ENCODE data around the gene C1orf35. TPM values are rescaled to one million over a fixed set of nuclear protein-coding genes. Genes with fewer than 3 reads are reported as not detected.
A peak's percentile ranks its signal among the peaks of the same experiment; 100 is the strongest.

C1orf35 gene
- total RNA-seq, 1 donor from 2014 or later, result 21.9 TPM

DNA sequence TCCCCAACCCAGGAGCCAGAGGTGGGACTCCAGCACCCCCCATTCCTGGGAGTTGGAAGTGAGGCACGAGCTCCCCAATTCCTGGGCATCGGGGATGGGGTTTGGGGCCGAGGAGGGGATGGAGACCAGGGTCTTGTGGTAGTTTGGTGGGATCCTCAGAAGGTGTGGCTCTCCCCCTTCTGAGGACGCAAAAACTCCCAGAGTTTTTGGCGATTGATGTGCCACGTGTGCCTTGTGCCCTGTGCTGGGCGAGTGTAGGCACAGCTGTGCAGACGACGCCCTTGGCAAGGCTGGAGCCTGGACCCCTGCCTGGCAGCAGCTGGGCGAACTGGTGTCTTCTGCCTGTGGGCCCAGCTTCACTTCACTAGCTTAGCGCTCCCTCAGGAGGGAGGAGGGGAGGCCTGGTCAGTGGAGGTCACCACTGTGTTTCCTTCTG, 39.6 kb upstream of the C1orf35 start:
- TF ChIP-seq, protein P1, sequence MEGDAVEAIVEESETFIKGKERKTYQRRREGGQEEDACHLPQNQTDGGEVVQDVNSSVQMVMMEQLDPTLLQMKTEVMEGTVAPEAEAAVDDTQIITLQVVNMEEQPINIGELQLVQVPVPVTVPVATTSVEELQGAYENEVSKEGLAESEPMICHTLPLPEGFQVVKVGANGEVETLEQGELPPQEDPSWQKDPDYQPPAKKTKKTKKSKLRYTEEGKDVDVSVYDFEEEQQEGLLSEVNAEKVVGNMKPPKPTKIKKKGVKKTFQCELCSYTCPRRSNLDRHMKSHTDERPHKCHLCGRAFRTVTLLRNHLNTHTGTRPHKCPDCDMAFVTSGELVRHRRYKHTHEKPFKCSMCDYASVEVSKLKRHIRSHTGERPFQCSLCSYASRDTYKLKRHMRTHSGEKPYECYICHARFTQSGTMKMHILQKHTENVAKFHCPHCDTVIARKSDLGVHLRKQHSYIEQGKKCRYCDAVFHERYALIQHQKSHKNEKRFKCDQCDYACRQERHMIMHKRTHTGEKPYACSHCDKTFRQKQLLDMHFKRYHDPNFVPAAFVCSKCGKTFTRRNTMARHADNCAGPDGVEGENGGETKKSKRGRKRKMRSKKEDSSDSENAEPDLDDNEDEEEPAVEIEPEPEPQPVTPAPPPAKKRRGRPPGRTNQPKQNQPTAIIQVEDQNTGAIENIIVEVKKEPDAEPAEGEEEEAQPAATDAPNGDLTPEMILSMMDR (IDR thresholded peaks at IDR 0.05; ENCODE audit: partially characterized antibody, unreplicated experiment), result no peak
- Mint-ChIP-seq H3K4me3 (ENCODE audit: unreplicated experiment) (no peak overlapping the region), H3K36me3 (ENCODE audit: unreplicated experiment) (no peaks in the 10 kb centered on the region), H3K4me1 (ENCODE audit: low read depth, unreplicated experiment) (peaks cover 12% of the 10 kb centered on the region), H3K27ac (ENCODE audit: unreplicated experiment) (no peak overlapping the region), H3K27me3 (ENCODE audit: unreplicated experiment) (peaks cover 14% of the 10 kb centered on the region), H3K9me3 (ENCODE audit: unreplicated experiment) (peaks cover 14% of the 10 kb centered on the region)
- DNase-seq, result no peak

DNA sequence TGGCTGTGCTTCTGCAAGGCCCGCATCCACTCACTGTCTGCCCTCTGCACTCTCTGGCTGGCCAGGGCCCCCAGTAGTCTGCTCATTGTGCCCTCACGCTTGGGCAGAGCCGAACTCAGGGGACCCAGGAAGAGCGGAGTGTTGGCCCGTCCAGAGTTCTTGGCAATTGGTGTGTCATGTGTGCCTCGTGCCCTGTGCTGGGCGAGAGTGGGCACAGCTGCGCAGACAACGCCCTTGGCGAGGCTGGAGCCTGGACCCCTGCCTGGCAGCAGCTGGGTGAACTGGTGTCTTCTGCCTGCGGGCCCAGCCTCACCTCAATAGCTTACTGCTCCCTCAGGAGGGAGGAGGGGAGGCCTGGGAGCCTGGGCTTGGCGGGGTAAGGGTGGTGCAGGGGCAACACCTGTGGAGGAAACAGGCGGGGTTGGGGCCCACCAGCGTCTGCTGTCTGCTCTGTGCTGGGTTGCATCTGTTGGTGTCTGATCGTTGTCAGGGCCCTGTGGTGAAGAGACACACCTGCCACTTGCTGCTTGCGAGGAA, 39.1 kb upstream of the C1orf35 start:
- Mint-ChIP-seq H3K9me3 (ENCODE audit: unreplicated experiment) (peaks cover 14% of the 10 kb centered on the region), H3K4me3 (ENCODE audit: unreplicated experiment) (no peak overlapping the region), H3K27ac (ENCODE audit: unreplicated experiment) (no peak overlapping the region), H3K4me1 (ENCODE audit: low read depth, unreplicated experiment) (peaks cover 12% of the 10 kb centered on the region), H3K36me3 (ENCODE audit: unreplicated experiment) (no peaks in the 10 kb centered on the region), H3K27me3 (ENCODE audit: unreplicated experiment) (peaks cover 14% of the 10 kb centered on the region)
- no peak for DNase-seq
- TF ChIP-seq, protein P1 (IDR thresholded peaks at IDR 0.05; ENCODE audit: partially characterized antibody, unreplicated experiment), result no peak

DNA sequence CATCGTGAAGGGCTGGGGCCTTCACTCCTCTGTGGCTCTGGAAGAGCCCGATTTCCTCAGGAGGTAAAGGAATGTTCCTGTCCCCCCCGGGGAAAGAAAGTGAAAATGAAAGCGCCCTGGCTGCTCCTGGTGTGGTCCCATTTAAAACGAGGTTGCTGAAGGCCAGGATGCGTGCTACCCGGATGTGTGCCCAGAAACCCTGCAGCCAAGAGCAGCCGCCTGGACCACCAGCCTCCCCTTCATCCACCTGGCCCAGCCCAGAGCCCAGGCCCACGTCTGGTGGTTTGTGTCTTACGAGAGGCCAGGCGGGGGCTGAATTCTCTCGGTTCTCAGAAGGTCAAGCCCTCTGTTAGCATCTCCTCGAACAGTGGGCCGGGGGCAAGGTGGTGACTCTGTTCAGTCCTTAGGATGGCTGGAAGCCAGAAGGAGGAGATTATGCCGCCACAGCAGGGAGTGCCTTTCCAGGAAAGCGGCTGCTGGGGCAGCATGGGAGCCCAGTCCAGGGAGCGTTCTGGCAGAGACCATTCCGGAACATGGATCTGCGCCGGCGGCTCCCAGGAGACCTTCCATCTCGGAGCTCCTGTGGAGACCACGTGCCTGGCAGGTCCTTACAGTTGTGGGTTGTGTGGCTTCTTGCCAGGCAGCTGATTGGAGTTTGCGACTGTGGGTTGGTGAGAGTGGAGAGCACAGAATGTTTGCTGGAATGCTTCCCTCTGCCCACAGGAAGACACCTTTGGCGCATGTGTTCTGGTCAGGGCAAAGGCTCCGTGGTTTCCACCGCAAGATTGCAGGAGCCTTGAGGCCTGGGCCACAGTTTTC, 38.3 kb upstream of the C1orf35 start:
- Mint-ChIP-seq H3K9me3 (ENCODE audit: unreplicated experiment) (peaks cover 14% of the 10 kb centered on the region), H3K27ac (ENCODE audit: unreplicated experiment) (peak overlapping the region; percentile 75), H3K27me3 (ENCODE audit: unreplicated experiment) (peaks cover 14% of the 10 kb centered on the region), H3K4me3 (ENCODE audit: unreplicated experiment) (peak overlapping the region; percentile 93), H3K4me1 (ENCODE audit: low read depth, unreplicated experiment) (peaks cover 12% of the 10 kb centered on the region), H3K36me3 (ENCODE audit: unreplicated experiment) (no peaks in the 10 kb centered on the region)
- no peak for DNase-seq
- TF ChIP-seq, protein P1 (IDR thresholded peaks at IDR 0.05; ENCODE audit: partially characterized antibody, unreplicated experiment), result no peak

DNA sequence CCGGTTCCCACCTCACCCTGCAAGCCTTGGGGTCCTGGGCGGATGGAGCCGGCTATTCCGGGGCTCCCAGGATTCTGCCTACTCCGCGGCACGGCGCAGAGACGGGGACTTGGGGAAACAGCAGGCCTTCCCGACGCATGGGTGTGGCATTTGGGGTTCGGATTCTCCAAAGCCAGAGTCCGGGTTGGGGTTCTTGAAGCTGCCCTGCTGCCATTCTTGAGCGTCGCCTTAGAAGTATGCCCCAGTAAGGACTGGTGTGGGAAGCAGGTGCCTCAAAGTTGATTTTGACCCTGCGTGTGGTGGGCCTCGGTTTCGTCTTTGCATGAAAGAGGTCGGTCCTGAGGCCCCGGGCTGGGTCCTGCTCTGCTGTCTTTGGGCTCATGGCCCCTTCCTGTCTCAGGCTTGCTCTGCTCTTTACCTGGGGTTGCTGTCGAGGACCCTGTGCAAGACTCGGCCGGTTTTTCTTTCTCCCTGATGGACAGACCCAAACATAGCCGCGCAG, 37.6 kb upstream of the C1orf35 start:
- H3K9me3 Mint-ChIP-seq (ENCODE audit: unreplicated experiment), result peaks cover 14% of the 10 kb centered on the region
- no peaks in the 10 kb centered on the region for H3K36me3 Mint-ChIP-seq (ENCODE audit: unreplicated experiment)
- TF ChIP-seq, protein P1 (IDR thresholded peaks at IDR 0.05; ENCODE audit: partially characterized antibody, unreplicated experiment), result no peak
- H3K4me1 Mint-ChIP-seq (ENCODE audit: low read depth, unreplicated experiment), result peaks cover 12% of the 10 kb centered on the region
- H3K27me3 Mint-ChIP-seq (ENCODE audit: unreplicated experiment), result peaks cover 12% of the 10 kb centered on the region
- peak overlapping the region; percentile 75 for H3K27ac Mint-ChIP-seq (ENCODE audit: unreplicated experiment)
- peak; percentile 17 for DNase-seq
- peak overlapping the region; percentile 93 for H3K4me3 Mint-ChIP-seq (ENCODE audit: unreplicated experiment)
